Measurements from ENCODE around the gene LCN15.
"Not testable (repeated sequence)": the region's sequence is repeated elsewhere in the genome, so short reads cannot be mapped to it uniquely, and the experiment has no call there.

LCN15 gene

DNA sequence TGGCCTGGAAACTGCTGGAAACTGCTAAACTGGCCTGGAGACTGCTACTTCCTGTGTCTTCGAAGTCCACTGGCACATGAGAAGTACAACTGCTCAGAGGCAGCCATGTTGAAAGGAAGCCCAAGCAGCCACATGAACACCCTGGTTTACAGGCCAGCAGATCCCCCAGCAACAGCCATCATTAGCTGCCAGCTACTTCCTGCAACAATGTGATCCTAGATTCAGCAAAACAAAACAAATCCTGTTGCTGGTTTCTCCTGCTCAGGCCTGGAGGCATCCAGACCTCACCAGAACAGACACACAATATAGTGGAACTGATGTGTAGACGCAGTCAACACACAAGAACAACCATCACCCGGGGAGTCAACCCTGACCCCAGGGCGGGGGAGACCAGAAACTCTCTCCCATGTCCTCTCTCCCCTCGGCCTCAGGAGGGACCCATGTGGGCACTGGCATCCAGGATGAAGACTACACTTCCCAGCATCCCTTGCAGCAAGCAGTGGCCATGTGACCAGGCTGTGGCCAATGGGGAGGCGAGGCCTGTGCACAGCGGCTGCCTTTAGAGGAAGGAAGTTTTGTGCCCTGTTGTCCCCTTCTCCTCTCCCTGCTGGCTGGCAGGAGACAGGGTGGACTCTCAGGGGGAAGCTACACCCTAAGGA is 9.2 kb upstream of the LCN15 start:
- no peak for DNase-seq

DNA sequence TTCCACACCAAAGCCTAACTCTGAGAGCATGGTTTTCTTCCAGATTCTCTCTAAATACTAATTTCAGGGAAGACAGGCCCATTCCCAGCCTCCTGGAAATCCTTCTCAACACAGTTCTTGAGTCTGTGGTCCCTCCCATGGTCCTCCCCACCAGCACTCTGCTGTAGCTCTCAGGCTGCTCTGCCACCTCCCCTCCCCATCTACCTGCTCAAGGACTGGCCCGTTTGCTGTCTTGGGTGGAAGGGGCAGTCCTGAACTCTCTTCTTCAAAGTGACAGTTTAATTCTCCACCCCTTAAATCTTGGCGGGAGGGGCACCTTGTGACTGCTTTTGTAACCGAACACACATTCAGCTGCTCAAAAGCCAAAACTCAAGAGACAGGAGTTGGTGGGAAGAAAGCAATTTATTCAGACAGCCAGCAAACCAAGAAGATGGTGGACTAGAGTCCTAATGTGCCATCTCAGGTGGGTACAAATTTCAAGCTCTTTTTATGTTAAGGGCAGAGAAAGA is 7.6 kb upstream of the LCN15 start:
- no peak for DNase-seq

DNA sequence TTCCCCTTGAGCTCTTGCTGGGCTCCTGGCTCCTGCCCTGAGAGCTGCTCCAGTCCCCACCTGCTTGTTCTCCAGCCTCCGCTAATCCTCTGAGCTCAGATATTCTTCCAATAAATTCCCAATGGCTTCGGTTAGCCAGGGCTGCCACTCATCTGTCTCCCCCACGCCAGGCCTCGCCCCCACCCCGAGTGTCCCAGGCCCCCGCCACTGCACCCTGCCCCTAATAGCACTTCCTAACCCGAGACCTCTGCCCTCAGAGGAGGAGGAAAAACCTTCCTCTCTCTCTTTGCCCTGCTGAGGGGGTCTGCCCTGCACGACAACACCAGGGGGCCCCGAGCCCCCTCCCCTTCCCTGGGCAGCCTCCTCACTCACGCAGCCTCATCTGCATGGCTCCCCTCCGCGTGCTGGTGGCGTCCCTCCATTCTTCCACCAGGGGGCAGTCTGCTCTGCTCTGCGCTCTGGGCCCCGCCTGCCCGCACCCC is 5.4 kb upstream of the LCN15 start:
- DNase-seq, result peak; percentile 50 to 62

DNA sequence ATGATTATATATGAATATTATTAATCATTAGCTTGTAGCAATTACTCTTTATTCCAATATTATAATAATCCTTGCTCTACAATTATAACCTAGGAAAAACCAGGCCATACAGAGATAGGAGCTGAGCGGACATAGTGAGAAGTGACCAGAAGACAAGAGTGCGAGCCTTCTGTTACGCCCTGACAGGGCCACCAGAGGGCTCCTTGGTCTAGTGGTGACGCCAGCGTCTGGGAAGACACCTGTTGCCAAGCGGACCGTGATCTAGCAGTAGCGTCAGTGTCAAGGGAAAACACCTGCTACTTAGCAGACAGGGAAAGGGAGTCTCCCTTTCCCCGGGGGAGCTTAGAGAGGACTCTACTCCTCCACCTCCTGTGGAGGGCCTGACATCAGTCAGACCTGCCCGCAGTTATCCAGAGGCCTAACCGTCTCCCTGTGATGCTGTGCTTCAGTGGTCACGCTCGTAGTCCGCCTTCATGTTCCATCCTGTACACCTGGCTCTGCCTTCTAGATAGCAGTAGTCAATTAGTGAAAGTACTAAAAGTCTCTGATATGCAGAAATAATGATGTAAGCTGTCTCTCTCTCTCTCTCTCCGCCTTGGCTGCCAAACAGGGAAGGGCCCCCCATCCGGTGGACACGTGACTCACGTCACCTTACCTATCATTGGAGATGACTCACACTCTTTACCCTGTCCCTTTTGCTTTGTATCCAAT is 2.2 kb upstream of the LCN15 start:
- peak; percentile 41 to 43 for DNase-seq

DNA sequence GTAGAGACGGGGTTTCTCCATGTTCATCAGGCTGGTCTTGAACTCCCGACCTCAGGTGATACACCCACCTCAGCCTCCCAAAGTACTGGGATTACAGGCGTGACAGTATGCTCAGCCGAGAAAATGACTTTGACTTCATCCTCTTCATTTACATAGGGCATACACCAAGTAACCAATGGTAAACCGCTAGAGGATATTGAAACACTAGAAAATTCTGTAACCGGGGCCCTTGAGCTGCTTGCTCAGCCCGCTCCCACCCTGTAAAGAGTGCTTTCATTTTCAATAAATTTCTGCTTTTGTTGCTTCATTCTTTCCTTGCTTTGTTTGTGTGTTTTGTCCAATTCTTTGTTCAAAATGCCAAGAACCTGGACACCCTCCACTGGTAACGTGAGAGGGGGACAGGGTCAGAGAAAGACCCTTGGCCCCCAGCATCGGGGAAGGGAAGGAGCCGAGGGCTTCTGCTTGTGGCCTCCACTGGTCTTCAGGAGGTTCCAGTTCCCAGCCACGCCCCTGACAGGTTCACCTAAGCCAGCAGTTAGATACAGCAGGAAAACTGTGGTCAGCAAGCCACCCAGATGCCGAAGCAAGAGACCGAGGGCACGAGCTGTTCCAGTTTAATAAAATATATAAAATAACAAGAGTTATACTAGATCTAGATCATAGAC is 1.6 kb upstream of the LCN15 start:
- not testable (repeated sequence) for DNase-seq

DNA sequence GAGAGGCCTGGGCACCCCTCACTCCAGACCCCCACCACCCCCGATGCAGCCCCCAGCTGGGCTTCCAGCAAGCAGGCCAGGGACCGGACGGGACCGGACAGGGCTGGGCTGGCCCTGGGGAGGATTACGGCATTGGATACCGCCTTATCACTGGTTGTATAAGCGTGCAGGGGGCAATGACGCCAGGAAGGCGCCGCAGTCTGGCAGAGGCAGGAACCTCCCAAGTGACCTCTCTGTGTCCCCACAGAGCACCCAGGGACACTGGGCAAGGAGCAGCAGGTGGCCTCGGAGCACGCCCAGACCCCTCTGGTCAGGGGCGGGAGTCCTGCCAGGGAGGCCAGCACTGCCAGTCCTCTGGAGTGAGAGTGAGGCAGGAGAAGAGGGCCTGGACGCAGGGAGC is 723 bp upstream of the LCN15 start:
- DNase-seq, result no peak

DNA sequence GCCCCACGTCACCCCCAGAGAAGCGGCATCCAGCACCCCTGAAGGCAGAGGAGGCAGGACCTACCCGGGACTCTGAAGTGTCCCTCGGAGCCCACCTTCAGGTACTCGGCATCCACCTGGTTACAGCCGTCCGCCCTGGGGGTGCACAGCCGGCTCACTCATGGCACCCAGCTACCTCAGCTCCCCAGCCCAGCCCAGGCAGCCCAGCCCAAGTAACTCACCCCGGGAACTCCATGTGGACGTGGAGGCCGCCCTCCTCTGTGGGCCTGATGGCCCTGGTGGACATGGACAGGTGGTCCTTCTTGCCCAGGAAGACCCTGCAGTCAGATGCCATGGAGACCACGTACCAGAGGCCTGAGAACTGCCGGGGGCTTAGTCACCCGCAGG is 676 bp downstream of the LCN15 start:
- DNase-seq, result no peak

DNA sequence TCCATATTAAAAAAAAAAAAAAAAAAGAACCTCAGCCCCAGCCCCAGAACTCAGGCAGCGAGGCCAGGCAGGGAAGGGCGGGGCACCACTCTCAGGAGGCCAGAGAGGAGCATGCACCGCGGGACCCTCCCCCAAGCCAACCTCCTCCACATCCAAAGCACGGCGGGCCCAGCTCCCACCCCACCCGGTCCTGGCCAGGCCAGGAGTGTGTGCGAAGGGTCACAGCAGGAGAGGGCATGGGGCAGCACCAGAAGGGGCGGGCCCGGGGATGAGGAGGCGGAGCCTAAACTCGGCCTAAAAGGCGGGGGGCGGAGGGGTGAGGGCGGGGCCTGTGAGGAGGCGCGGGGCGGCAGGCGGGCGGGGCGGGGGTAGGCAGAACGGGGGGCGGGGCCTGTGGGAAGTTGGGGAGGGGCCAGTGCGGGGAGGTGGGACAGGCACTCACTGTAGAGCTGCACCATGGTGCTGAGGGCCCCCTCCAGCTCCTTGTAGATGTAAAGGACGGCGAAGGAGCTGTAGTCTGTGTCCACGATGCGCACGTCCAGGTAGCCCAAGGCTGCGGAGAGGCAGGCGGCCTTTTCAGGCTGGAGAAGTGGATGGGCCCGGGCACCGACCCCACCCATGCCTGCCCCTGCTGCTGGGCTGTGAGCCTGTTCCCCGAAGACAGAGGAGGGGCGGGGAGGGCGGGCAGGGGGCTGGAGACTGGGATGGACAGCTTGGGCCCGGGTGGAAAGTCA is 1.2 kb downstream of the LCN15 start:
- DNase-seq, result peak; percentile 52 to 53

DNA sequence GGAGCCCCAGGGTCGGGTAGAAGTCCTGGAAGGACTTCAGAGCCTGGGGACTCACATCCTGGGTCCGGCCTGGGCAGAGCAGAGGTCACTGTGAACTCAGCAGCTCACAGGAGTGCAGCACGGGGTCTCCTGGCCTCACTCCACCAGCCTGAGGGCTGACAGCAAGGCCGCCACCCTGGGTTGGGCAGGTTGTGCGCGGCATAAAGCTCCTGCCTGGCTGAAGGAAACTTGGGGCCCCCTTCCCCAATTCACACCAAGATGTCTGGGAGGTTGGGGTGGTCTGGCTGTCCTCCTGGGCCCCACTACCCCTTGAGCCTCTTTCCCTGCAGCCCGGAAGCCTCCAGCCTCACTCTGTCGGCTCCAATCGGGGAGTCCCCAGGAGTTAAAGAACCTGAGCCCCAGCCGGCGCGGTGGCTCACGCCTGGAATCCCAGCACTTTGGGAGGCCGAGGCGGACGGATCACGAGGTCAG is 2.1 kb downstream of the LCN15 start:
- DNase-seq, result no peak

DNA sequence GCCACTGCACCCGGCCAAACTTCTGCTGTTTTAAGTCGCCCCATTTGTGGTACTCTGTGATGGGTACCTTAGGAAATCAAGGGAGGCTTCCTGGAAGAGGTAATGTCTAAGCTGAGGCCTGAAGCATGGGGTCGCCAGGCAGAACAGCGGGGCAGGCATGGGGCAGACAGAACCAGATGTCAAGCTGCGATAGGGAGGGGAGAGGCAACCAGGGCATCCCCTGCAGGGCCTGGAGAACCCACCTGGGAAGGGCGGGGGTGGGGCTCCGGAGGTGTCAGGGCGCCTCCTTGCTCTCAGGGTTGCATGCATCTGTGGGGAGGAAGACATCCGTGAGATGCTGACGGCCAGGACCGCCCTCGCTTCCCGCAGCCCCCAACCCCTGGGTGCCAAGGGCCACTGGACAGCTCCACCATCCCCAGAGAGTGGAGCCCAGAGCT is 2.8 kb downstream of the LCN15 start:
- no peak for DNase-seq

DNA sequence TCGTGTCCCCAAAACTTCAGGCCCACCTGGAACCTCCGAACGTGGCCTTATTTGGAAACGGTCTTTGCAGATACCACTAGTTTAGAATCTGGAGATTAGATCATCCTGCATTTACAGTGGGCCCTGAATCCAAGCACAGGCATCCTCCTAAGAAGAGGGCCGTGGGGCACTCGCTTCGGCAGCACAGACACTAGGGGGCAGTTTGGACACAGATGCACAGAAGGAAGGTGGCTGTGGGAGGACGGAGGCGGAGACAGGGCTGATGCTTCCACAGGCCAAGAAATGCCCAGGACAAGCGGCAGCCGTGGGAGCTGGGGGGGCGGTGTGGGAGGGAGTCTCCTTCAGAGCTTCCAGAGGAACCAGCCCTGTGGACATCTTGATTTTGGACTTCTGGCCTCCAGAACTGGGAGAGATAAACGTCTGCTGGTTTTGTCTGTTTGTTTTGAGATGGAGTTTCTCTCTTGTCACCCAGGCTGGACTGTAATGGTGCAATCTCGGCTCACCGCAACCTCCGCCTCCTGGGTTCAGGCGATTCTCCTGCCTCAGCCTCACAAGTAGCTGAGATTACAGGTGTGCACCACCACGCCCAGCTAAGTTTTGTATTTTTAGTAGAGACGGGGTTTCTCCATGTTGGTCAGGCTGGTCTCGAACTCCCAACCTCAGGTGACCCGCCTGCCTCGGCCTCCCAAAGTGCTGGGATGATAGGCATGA is 3.3 kb downstream of the LCN15 start:
- not testable (repeated sequence) for DNase-seq

DNA sequence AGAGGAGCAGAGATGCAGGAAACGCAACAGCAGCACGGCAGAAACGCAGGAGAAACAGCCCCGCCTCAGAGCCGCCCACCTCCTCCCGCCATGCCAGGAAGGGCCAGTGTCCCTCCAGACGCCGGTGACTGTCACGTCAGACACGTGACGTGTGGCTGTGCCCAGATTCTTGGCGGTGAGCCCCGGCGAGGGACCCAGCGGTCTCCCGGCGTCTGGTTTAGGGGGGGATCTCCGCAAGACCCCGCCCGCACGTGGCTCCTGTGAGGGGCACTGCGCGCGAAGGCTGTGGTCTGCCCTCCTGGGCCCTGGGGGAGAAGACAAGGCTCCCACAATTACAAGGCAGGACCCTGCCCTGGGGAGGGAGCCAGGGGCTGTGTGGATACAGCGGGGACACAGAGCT is 3.9 kb downstream of the LCN15 start:
- DNase-seq, result no peak

DNA sequence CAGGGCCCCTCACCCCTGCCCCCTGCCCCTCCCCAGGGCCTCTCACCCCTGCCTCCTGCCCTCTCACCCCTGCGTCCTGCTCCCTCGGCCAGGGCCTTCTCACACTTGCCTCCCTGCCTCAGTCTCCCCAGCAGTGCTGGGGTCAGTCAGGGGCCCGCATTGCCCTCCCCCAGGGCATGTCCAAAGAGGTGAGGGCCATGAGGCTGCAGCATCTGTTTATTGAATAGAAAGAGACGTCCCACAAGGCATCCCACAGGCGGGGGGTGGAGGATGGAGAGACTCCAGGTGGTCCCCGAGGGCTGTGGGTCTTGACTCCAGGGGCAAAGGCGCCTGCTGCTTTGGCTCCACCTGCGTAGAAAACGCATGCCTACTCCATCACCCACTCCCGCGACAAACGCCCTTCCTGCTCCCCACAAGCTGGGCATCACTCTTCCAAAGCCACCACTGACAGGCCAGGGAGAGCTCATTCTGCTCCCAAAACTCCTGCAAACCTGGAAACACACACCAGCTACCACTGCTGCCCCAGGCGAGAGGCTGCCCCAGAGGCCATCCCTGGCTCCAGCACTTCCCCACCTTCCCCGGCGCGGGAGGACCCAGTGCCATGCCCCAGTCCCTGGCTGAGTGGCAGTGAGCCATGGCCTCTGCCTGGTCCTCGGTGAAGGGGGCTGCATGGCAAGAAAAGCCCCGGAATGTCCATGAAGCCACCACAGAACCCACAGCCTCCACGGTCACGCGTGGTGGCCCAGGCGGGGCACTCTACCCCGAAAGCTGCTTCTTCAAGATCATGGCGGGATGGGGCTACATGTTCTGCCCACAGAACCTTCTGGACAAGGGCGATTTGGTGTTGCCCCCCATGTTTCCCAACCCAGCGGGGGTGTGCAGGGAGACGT is 4.6 kb downstream of the LCN15 start:
- DNase-seq, result no peak

DNA sequence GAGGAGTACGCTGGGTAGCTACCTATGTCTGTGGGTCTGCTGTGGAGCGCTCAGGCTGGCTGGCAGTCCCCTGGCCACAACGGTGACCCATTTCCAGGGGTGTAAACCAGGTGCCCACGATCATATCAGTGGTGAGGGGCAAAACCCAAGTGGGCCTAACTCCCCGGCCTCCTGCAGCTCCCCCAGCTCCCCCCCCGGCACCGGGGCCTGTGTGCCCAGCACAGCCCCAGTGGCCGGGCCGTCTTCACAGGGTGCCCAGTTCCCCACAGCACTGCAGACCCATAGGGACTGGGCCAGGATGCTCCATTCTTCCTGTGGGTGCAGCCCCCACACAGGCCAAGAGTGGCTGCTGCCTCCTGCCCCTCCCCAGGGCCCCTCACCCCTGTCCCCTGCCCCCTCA is 5.3 kb downstream of the LCN15 start:
- no peak for DNase-seq

DNA sequence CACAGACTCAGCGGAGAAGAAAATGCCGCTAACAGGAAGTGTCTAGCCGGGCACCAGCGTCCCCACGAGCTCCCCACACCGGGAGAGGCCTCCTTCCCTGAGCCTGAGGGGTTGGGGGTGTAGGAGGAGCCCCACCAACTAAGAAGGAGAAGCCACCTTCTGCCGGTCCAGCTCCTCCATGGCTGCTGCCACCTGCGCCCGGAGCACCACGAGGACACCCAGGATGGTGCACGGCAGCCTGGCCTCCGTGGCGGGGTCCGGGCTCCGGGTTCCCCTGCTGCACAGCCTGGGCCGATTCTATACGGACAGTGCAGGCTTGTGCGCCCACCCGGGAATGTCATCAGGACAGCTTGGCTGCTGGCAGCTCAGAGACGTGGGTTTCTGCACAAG is 6.6 kb downstream of the LCN15 start:
- DNase-seq, result no peak

DNA sequence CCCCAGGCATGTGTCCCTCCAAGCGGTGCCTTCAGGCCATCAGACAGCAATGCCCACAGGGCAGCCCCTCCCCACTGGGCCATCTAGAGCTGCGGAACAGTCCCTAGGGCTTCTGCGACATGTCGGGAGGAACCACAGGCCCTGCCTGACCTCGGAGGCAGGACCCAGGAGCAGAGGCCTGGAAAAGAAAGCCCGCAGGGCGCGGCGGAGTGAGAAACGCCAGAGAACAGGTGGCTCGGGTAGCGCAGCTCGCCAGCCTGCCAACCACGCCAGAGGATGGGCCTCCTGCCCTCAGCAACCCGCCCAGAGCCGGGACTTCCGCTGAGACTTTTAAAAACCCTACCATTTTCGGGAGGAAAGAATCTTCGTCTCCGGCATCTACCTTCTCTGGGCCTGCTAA is 7.0 kb downstream of the LCN15 start:
- no peak for DNase-seq

DNA sequence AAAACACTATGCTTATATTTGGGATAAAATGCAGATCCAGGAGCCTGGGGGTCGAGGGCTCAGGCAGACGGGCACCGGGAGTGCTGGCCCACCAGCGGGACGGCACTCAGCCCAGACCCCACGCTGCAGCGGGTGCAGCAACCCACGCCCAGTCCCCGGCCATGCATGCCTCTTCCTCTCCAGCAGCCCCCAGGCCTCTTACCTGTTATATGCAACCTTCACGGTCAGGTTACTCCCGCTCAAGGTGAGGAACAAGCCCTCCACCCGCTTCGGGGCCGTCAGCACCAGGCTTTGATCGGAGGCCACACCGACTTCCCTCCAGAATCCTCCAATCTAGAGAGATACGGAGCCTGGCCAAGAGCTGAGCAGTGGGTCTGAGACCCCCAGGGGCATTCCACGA is 7.5 kb downstream of the LCN15 start:
- no peak for DNase-seq

DNA sequence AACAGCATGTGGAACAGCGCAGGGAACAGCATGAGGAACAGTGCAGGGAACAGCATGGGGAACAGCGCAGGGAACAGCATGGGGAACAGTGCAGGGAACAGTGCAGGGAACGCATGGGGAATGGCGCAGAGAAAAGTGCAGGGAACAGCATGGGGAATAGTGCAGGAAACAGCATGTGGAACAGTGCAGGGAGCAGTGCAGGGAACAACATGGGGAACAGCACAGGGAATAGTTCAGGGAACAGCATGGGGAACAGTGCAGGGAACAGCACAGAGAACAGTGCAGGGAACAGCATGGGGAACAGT is 8.2 kb downstream of the LCN15 start:
- no peak for DNase-seq

DNA sequence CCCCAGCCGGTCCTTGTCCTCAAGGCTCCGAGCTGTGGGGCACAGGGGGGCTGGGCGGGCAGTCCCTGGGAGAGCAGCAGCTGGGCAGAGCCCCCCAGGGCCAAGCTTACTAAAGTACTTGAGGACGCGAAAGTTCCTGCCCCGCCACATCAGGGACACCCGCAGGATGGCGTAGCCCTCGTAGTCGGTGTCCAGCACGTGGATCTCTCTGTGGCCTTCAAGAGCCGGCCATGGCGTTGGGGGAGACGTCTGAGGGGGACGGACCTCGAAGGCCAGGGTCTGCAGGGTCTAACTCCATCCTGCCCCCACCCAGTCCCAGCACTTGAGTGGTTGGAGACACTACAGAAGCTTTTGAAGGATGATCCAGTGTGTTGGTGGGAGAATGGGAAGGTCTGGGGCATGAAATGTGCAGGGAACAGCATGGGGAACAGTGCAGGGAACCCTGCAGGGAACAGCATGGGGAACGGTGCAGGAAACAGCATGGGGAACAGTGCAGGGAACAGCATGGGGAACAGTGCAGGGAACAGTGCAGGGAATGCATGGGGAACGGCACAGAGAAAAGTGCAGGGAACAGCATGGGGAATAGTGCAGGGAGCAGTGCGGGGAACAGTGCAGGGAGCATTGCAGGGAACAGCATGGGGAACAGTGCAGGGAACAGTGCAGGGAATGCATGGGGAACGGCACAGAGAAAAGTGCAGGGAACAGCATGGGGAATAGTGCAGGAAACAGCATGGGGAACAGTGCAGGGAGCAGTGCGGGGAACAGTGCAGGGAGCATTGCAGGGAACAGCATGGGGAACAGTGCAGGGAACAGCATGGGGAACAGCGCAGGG is 8.8 kb downstream of the LCN15 start:
- not testable (repeated sequence) for DNase-seq

DNA sequence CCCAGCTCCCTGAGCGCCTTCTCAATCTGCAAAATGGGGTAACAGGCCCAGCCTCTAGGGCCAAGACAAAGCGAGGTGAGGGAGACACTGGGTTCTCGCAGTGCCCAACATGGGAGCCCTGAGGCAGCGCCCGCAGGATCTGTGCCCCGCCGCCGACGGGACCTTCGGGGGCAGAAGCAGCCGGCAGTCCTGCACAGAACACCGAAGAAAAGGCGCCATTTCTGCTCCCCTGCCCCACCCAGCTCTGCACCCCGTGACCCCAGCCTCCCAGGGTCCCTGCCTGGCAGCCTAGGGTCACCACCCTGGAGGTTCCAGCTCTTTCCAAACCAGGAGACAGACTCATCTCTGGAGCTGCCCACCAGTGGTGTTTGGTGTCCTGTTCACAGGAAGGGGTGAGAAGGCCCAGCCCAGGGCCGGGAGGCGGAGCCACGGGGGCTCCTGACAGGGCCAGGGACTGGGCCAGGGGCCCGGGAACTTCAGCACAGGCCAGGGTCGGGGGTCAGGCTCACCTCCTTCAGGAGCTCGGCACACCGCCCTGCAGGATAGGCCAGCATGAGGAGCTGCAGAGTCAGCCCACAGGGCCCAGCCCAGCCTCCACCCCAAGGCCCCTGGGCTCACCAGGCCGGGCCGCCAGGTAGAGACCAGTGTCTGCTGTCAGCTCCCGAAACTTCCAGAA is 9.6 kb downstream of the LCN15 start:
- DNase-seq, result no peak
